T-helper 17 cell (primary cell): ENCODE results near the gene SSBP3. TPM values are rescaled to one million over a fixed set of nuclear protein-coding genes. Genes with fewer than 3 reads are reported as not detected.
"Not testable (repeated sequence)": the region's sequence is repeated elsewhere in the genome, so short reads cannot be mapped to it uniquely, and the experiment has no call there.

Experiments
- ATAC-seq: fragments of 150-1000 bp; cut with Tn5 transposase; 2 replicates; pipeline ENCODE4 v1.10.0; 2021; ENCODE audit warnings: mild to moderate bottlenecking, moderate library complexity
- DNase-seq, 3 donors: peaks; one replicate each; pipeline versions ENCODE4 v3.0.0 to v3.0.0-alpha.2; 2020 to 2021
- H3K9me3 ChIP-seq: one replicate; pipeline ENCODE4 v1.7.0; 2013; ENCODE audit warnings: low read length, mild to moderate bottlenecking; ENCODE audit not compliant: control insufficient read depth, poor library complexity, severe bottlenecking
- H3K27ac Mint-ChIP-seq: one replicate; pipeline ENCODE4 v1.8.0; 2022; ENCODE audit warnings: mild to moderate bottlenecking, moderate library complexity, mixed read lengths
- H3K27me3 Mint-ChIP-seq: one replicate; pipeline ENCODE4 v1.8.0; 2022; ENCODE audit warnings: mixed read lengths
- H3K36me3 Mint-ChIP-seq: one replicate; pipeline ENCODE4 v1.8.0; 2022; ENCODE audit warnings: low read depth, mixed read lengths
- H3K4me1 Mint-ChIP-seq: one replicate; pipeline ENCODE4 v1.8.0; 2022; ENCODE audit warnings: mild to moderate bottlenecking, mixed read lengths
- H3K4me3 Mint-ChIP-seq: one replicate; pipeline ENCODE4 v1.8.0; 2022; ENCODE audit warnings: mild to moderate bottlenecking, moderate library complexity, mixed read lengths
- total RNA-seq, 4 donors: library from RNA in 2 of 4; stranded (reverse) in 2 of 4; gene quantifications; one replicate each; pipeline ENCODE4 v1.2.3 and lab custom pipeline; 2022 to 2026

SSBP3 gene
- total RNA-seq, result 10 to 100 TPM; 64.9 to 67.4 TPM
- 17.5 to 38.0 reads per million in 2 donors for total RNA-seq (lab: John Stamatoyannopoulos, UW)

GRCh38 chr1:54406339-54407153 is at the start of gene SSBP3:
SSBP3 (minus strand) TSS chr1:54406394.
- peak; percentile 94 for ATAC-seq
- peaks cover 52% of the 10 kb centered on the region for H3K4me1 Mint-ChIP-seq
- no peaks in the 10 kb centered on the region for H3K27me3 Mint-ChIP-seq
- peak; percentile 86 to 94 (median 91) for DNase-seq
- no peaks in the 10 kb centered on the region for H3K9me3 ChIP-seq
- H3K36me3 Mint-ChIP-seq, result peaks cover under 1% of the 10 kb centered on the region
- H3K4me3 Mint-ChIP-seq, result peak within 1 kb of the TSS; percentile 93
- H3K27ac Mint-ChIP-seq, result peak within 1 kb of the TSS; percentile 92

- H3K9me3 ChIP-seq, result no peaks in the 10 kb centered on the region
- peak overlapping the region; percentile 47 for H3K4me3 Mint-ChIP-seq
- no peaks in the 10 kb centered on the region for H3K27me3 Mint-ChIP-seq
- peaks cover 8% of the 10 kb centered on the region for H3K4me1 Mint-ChIP-seq
- H3K36me3 Mint-ChIP-seq, result peaks cover 3% of the 10 kb centered on the region
- no peak overlapping the region for H3K27ac Mint-ChIP-seq
- ATAC-seq, result no peak
- no peak for DNase-seq
Observed at GRCh38 chr1:54453509-54453908, 47.3 kb upstream of the SSBP3 start.

- H3K9me3 ChIP-seq, result no peaks in the 10 kb centered on the region
- Mint-ChIP-seq H3K4me3 (peak overlapping the region; percentile 47), H3K27me3 (no peaks in the 10 kb centered on the region), H3K36me3 (peaks cover 3% of the 10 kb centered on the region), H3K27ac (no peak overlapping the region), H3K4me1 (peaks cover 8% of the 10 kb centered on the region)
- no peak for ATAC-seq
- no peak for DNase-seq
Observed at GRCh38 chr1:54453022-54453421, 46.8 kb upstream of the SSBP3 start.

DNA sequence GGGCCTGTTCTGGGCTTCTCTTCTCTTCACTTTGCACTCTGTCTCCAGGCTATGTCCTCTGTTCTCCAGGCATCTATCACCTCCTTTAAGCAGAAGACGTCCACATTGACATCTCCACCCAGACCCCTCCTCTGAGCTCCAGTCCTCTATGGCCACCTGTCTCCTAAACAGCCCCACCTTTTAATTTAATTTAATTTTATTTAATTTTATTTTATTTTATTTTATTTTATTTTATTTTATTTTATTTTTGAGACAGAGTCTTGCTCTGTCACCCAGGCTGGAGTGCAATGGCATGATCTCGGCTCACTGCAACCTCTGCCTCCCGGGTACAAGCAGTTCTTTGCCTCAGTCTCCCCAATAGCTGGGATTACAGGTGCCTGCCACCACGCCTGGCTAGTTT is 43.2 kb upstream of the SSBP3 start:
- not testable (repeated sequence) for H3K27ac Mint-ChIP-seq, H3K4me1 Mint-ChIP-seq, H3K4me3 Mint-ChIP-seq, ATAC-seq, H3K36me3 Mint-ChIP-seq, H3K27me3 Mint-ChIP-seq, DNase-seq, H3K9me3 ChIP-seq

DNA sequence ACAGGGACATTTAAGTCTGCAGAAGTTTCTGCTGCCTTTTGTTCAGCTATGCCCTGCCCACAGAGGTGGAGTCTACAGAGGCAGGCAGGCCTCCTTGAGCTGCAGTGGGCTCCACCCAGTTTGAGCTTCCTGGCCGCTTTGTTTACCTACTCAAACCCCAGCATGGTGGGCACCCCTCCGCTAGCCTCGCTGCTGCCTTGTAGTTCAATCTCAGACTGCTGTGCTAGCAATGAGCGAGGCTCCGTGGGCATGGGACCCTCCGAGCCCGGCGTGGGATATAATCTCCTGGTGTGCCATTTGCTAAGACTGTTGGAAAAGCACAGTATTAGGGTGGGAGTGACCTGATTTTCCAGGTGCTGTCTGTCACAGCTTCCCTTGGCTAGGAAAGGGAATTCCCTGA is 42.6 kb upstream of the SSBP3 start:
- H3K36me3 Mint-ChIP-seq, H3K27me3 Mint-ChIP-seq, ATAC-seq: not testable (repeated sequence)

DNA sequence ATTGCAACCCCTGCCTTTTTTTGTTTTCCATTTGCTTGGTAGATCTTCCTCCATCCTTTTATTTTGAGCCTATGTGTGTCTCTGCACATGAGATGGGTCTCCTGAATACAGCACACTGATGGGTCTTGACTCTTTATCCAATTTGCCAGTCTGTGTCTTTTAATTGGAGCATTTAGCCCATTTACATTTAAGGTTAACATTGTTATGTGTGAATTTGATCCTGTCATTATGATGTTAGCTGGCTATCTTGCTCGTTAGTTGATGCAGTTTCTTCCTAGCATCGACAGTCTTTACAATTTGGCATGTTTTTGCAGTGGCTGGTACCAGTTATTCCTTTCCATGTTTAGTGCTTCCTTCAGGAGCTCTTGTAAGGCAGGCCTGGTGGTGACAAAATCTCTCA is 40.9 kb upstream of the SSBP3 start:
- DNase-seq, H3K36me3 Mint-ChIP-seq, H3K27me3 Mint-ChIP-seq, H3K27ac Mint-ChIP-seq, H3K4me1 Mint-ChIP-seq, ATAC-seq, H3K4me3 Mint-ChIP-seq, H3K9me3 ChIP-seq: not testable (repeated sequence)

More for the DNA sequence above, 42.6 kb upstream of the SSBP3 start:
- H3K27ac Mint-ChIP-seq, DNase-seq, H3K4me1 Mint-ChIP-seq, H3K4me3 Mint-ChIP-seq, H3K9me3 ChIP-seq: not testable (repeated sequence)

DNA sequence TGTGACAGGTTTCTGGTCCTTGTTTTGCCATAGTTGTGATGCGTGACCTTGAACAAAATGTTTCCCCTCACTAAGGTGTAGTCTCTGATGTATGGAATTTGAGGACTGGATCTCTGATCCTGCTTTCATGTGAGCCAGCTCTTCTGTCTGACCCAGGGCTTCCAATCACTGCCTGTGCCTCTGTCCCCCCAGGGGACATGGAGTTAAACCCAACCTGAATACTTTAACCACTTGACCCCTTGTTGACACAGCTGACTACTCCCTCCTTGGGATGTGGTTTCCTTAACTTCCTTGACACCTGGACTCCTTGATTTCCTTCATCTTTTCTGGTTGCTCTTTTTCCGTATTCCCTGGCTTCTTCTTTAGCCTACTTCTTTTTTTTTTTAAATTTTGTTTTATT is 36.0 kb upstream of the SSBP3 start:
- Mint-ChIP-seq H3K4me3 (no peak overlapping the region), H3K4me1 (peaks cover 2% of the 10 kb centered on the region), H3K27me3 (no peaks in the 10 kb centered on the region), H3K27ac (no peak overlapping the region), H3K36me3 (no peaks in the 10 kb centered on the region)
- ATAC-seq, result no peak
- H3K9me3 ChIP-seq, result no peaks in the 10 kb centered on the region
- no peak for DNase-seq

DNA sequence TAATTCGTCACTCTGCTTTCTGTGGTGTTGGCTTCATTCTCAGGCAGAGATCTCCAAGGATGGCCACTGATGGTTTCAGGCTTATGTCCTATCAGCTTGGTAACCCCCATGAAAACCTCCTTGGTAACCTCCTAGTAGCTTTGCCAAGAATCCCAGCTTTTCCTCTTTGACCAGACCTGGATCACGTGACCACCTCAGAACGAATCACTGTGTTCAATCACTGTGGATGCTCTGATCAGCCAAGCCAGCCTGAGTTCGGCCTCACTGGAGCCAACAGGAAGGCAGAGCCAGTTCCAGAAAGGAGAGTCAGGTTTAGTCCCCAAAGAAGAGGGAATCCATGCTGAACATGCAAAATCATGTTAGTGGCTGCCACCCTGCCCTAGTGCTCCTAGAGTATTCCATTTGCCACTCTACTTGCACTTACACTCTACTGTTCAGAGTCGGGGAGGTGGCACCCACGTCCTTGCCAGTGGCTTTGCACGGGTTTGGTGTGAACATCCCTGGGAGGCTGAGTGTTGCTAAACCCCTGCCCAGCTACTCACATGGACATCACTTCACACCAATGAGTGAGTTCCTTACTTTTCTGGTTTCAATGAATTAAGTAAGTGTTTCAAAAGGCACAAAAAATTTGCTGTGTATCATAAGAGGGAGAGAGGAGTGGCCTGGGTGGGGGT is 33.5 kb upstream of the SSBP3 start:
- Mint-ChIP-seq H3K4me1 (peaks cover 2% of the 10 kb centered on the region), H3K36me3 (no peaks in the 10 kb centered on the region), H3K4me3 (no peak overlapping the region), H3K27ac (peak overlapping the region; percentile 62), H3K27me3 (no peaks in the 10 kb centered on the region)
- DNase-seq, result no peak
- H3K9me3 ChIP-seq, result no peaks in the 10 kb centered on the region
- no peak for ATAC-seq

GRCh38 chr1:54437783-54438182 is 31.6 kb upstream of the SSBP3 start:
- no peak overlapping the region for H3K4me3 Mint-ChIP-seq
- no peak for ATAC-seq

GRCh38 chr1:54436826-54437225 is 30.6 kb upstream of the SSBP3 start:
- no peak for ATAC-seq
- H3K27me3 Mint-ChIP-seq, result no peaks in the 10 kb centered on the region
- no peaks in the 10 kb centered on the region for H3K36me3 Mint-ChIP-seq
- H3K27ac Mint-ChIP-seq, result no peak overlapping the region
- H3K9me3 ChIP-seq, result no peaks in the 10 kb centered on the region
- DNase-seq, result no peak
- H3K4me1 Mint-ChIP-seq, result no peaks in the 10 kb centered on the region
- H3K4me3 Mint-ChIP-seq, result no peak overlapping the region

More at GRCh38 chr1:54437783-54438182, 31.6 kb upstream of the SSBP3 start:
- no peaks in the 10 kb centered on the region for H3K9me3 ChIP-seq
- DNase-seq, result no peak
- Mint-ChIP-seq H3K27ac (no peak overlapping the region), H3K4me1 (no peaks in the 10 kb centered on the region), H3K36me3 (no peaks in the 10 kb centered on the region), H3K27me3 (no peaks in the 10 kb centered on the region)

GRCh38 chr1:54429838-54430237 is 23.6 kb upstream of the SSBP3 start:
- H3K27ac Mint-ChIP-seq, result peak overlapping the region; percentile 67
- H3K27me3 Mint-ChIP-seq, result no peaks in the 10 kb centered on the region
- ATAC-seq, result no peak

GRCh38 chr1:54428837-54429518 is 22.8 kb upstream of the SSBP3 start:
- peaks cover 10% of the 10 kb centered on the region for H3K4me1 Mint-ChIP-seq
- DNase-seq, result no peak
- H3K27me3 Mint-ChIP-seq, result no peaks in the 10 kb centered on the region
- no peak for ATAC-seq
- no peaks in the 10 kb centered on the region for H3K9me3 ChIP-seq
- no peak overlapping the region for H3K27ac Mint-ChIP-seq
- H3K36me3 Mint-ChIP-seq, result no peaks in the 10 kb centered on the region
- no peak overlapping the region for H3K4me3 Mint-ChIP-seq

More at GRCh38 chr1:54429838-54430237, 23.6 kb upstream of the SSBP3 start:
- no peak for DNase-seq
- H3K36me3 Mint-ChIP-seq, result no peaks in the 10 kb centered on the region
- H3K4me1 Mint-ChIP-seq, result peaks cover 10% of the 10 kb centered on the region
- H3K4me3 Mint-ChIP-seq, result no peak overlapping the region
- H3K9me3 ChIP-seq, result no peaks in the 10 kb centered on the region

GRCh38 chr1:54425152-54425584 is 19.0 kb upstream of the SSBP3 start:
- Mint-ChIP-seq H3K27ac (no peak overlapping the region), H3K4me3 (no peak overlapping the region), H3K27me3 (no peaks in the 10 kb centered on the region), H3K36me3 (no peaks in the 10 kb centered on the region), H3K4me1 (peaks cover 6% of the 10 kb centered on the region)
- ATAC-seq (no peak), DNase-seq (no peak)
- no peaks in the 10 kb centered on the region for H3K9me3 ChIP-seq
